HEK293 (cell line): ENCODE measurements around the gene GUF1.

ENCODE experiments used
- CTCF ChIA-PET: fragments of 350-600 bp; formaldehyde crosslinking; extraction: SDS; loops from one replicate; lab custom pipeline; 2021; ENCODE audit warnings: antibody characterized with exemption; lab: Yijun Ruan, JAX
- POLR2A ChIA-PET: fragments of 300-600 bp; formaldehyde crosslinking; extraction: SDS; loops from one replicate; lab custom pipeline; 2020; ENCODE audit warnings: antibody characterized with exemption, inconsistent platforms; lab: Yijun Ruan, JAX
- H3K27ac ChIP-seq: fragments of 200-500 bp; sonication (Bioruptor generic); 2 replicates; pipeline ENCODE4 v1.5.1; 2014; ENCODE audit warnings: low read depth, low read length, control low read depth, inconsistent platforms; ENCODE audit errors: extremely low read depth
- H3K36me3 ChIP-seq, 2 experiments: fragments of 200-500 bp in 1 of 2; sonication (Bioruptor generic) in 1 of 2; 1 replicate in 1 of 2; 2 replicates in 1 of 2; pipeline ENCODE4 v1.5.1; 2014 to 2017; ENCODE audit warnings: inconsistent platforms in 2 of 2, low read length in 2 of 2; ENCODE audit not compliant: control insufficient read depth in 2 of 2, insufficient read depth in 1 of 2
- H3K4me1 ChIP-seq: fragments of 200-500 bp; sonication (Bioruptor generic); 2 replicates; pipeline ENCODE4 v1.5.1; 2014; ENCODE audit warnings: mild to moderate bottlenecking, low read length, inconsistent platforms; ENCODE audit not compliant: control insufficient read depth, insufficient read depth
- H3K4me3 ChIP-seq: 2 replicates; pipeline ENCODE4 v1.5.1; 2011; ENCODE audit warnings: low read depth, mild to moderate bottlenecking, control low read depth, low read length, moderate library complexity
- H3K9me3 ChIP-seq: fragments of 200-500 bp; sonication (Bioruptor generic); 2 replicates; pipeline ENCODE4 v1.5.1; 2014; ENCODE audit warnings: low read depth, low read length, inconsistent platforms; ENCODE audit not compliant: control insufficient read depth, insufficient read depth
- BCL11B ChIP-seq: fragments of 450-650 bp; formaldehyde crosslinking; IDR thresholded peaks from 2 replicates; pipeline ENCODE4 v1.5.1; 2016; ENCODE audit warnings: low read depth, missing biosample characterization, missing genetic modification characterization
- GFI1B ChIP-seq: fragments of 450-650 bp; formaldehyde crosslinking; IDR thresholded peaks from 2 replicates; pipeline ENCODE4 v1.5.1; 2016; ENCODE audit warnings: missing biosample characterization, missing genetic modification characterization
- HIC1 ChIP-seq: fragments of 450-650 bp; formaldehyde crosslinking; IDR thresholded peaks from 2 replicates; pipeline ENCODE4 v1.5.1; 2016; ENCODE audit warnings: missing biosample characterization, missing genetic modification characterization
- IKZF3 ChIP-seq: fragments of 450-650 bp; IDR thresholded peaks from 2 replicates; pipeline ENCODE4 v1.5.0; 2018; ENCODE audit warnings: missing biosample characterization, mild to moderate bottlenecking, missing genetic modification characterization, moderate library complexity
- KLF1 ChIP-seq: fragments of 450-650 bp; formaldehyde crosslinking; IDR thresholded peaks from 2 replicates; pipeline ENCODE4 v1.5.1; 2016; ENCODE audit warnings: missing biosample characterization, missing genetic modification characterization
- MZF1 ChIP-seq: fragments of 450-650 bp; formaldehyde crosslinking; IDR thresholded peaks from 2 replicates; pipeline ENCODE4 v1.5.1; 2017; ENCODE audit warnings: missing biosample characterization, missing genetic modification characterization, borderline replicate concordance
- REPIN1 ChIP-seq: fragments of 450-650 bp; formaldehyde crosslinking; IDR thresholded peaks from 2 replicates; pipeline ENCODE4 v1.5.1; 2017; ENCODE audit warnings: missing biosample characterization, missing genetic modification characterization, low read depth
- SP7 ChIP-seq: fragments of 450-650 bp; formaldehyde crosslinking; IDR thresholded peaks from 2 replicates; pipeline ENCODE4 v1.5.1; 2016; ENCODE audit warnings: missing biosample characterization, missing genetic modification characterization
- YY2 ChIP-seq: fragments of 450-650 bp; formaldehyde crosslinking; IDR thresholded peaks from 2 replicates; pipeline ENCODE4 v1.5.1; 2016; ENCODE audit warnings: missing biosample characterization, missing genetic modification characterization
- ZBTB1 ChIP-seq: fragments of 450-650 bp; formaldehyde crosslinking; IDR thresholded peaks from 2 replicates; pipeline ENCODE4 v1.5.1; 2016; ENCODE audit warnings: missing biosample characterization, missing genetic modification characterization
- ZNF10 ChIP-seq: fragments of 450-650 bp; formaldehyde crosslinking; IDR thresholded peaks from 2 replicates; pipeline ENCODE4 v1.5.1; 2017; ENCODE audit warnings: missing biosample characterization, missing genetic modification characterization
- ZNF112 ChIP-seq: fragments of 450-650 bp; formaldehyde crosslinking; IDR thresholded peaks from 2 replicates; pipeline ENCODE4 v1.5.0; 2017; ENCODE audit warnings: missing biosample characterization, missing genetic modification characterization
- ZNF221 ChIP-seq: fragments of 450-650 bp; formaldehyde crosslinking; IDR thresholded peaks from 2 replicates; pipeline ENCODE4 v1.5.1; 2017; ENCODE audit warnings: missing biosample characterization, missing genetic modification characterization, borderline replicate concordance
- ZNF433 ChIP-seq: fragments of 450-650 bp; formaldehyde crosslinking; IDR thresholded peaks from 2 replicates; pipeline ENCODE4 v1.5.1; 2016; ENCODE audit warnings: missing biosample characterization, missing genetic modification characterization, low read depth
- ZNF513 ChIP-seq: fragments of 450-650 bp; IDR thresholded peaks from 2 replicates; pipeline ENCODE4 v1.5.1; 2018; ENCODE audit warnings: missing biosample characterization, missing genetic modification characterization
- ZNF580 ChIP-seq: fragments of 450-650 bp; formaldehyde crosslinking; IDR thresholded peaks from 2 replicates; pipeline ENCODE4 v1.5.1; 2016; ENCODE audit warnings: missing biosample characterization, missing genetic modification characterization
- ZNF658 ChIP-seq: fragments of 450-650 bp; formaldehyde crosslinking; IDR thresholded peaks from 2 replicates; pipeline ENCODE4; 2016; ENCODE audit warnings: missing biosample characterization, missing genetic modification characterization
- ZNF747 ChIP-seq: fragments of 450-650 bp; formaldehyde crosslinking; IDR thresholded peaks from 2 replicates; pipeline ENCODE4 v1.5.1; 2016; ENCODE audit warnings: missing biosample characterization, missing genetic modification characterization
- ZNF791 ChIP-seq: fragments of 450-650 bp; formaldehyde crosslinking; IDR thresholded peaks from 2 replicates; pipeline ENCODE4 v1.5.1; 2016; ENCODE audit warnings: missing biosample characterization, missing genetic modification characterization
- ZSCAN18 ChIP-seq: fragments of 450-650 bp; formaldehyde crosslinking; IDR thresholded peaks from 2 replicates; pipeline ENCODE4 v1.5.1; 2016; ENCODE audit warnings: missing biosample characterization, missing genetic modification characterization
- TF ChIP-seq, protein P1 (sequence below): fragments of 450-650 bp; formaldehyde crosslinking; IDR thresholded peaks from 2 replicates; pipeline ENCODE4 v1.5.1; 2016; ENCODE audit warnings: missing biosample characterization, missing genetic modification characterization
- TF ChIP-seq, protein P2 (sequence below): fragments of 450-650 bp; formaldehyde crosslinking; IDR thresholded peaks from 2 replicates; pipeline ENCODE4 v1.5.1; 2016; ENCODE audit warnings: missing biosample characterization, missing genetic modification characterization

Gene GUF1

GRCh38 chr4:44660396-44660795, 17.8 kb upstream of the GUF1 start (continued):
- TF ChIP-seq ZNF513, result no peak
- no peak for TF ChIP-seq ZBTB1 (tag by site-specific recombination)
- no peak for TF ChIP-seq ZNF658 (tag by site-specific recombination)
- no peak for TF ChIP-seq REPIN1 (tag by site-specific recombination)

- Histone ChIP-seq H3K36me3 (no peaks in the 10 kb centered on the region), H3K4me1 (no peaks in the 10 kb centered on the region), H3K4me3 (no peak overlapping the region), H3K9me3 (no peaks in the 10 kb centered on the region), H3K27ac (no peak overlapping the region)
- ChIA-PET CTCF (no interaction called here), POLR2A (no interaction called here)
- TF ChIP-seq ZSCAN18 (tag by site-specific recombination), result no peak
- no peak for TF ChIP-seq HIC1 (tag by site-specific recombination)
- TF ChIP-seq, protein P1, sequence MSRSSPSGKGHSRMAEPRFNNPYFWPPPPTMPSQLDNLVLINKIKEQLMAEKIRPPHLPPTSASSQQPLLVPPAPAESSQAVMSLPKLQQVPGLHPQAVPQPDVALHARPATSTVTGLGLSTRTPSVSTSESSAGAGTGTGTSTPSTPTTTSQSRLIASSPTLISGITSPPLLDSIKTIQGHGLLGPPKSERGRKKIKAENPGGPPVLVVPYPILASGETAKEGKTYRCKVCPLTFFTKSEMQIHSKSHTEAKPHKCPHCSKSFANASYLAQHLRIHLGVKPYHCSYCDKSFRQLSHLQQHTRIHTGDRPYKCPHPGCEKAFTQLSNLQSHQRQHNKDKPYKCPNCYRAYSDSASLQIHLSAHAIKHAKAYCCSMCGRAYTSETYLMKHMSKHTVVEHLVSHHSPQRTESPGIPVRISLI, result no peak
- no peak for TF ChIP-seq ZNF10
- no peak for TF ChIP-seq ZNF433 (tag by site-specific recombination)
- TF ChIP-seq, protein P2, sequence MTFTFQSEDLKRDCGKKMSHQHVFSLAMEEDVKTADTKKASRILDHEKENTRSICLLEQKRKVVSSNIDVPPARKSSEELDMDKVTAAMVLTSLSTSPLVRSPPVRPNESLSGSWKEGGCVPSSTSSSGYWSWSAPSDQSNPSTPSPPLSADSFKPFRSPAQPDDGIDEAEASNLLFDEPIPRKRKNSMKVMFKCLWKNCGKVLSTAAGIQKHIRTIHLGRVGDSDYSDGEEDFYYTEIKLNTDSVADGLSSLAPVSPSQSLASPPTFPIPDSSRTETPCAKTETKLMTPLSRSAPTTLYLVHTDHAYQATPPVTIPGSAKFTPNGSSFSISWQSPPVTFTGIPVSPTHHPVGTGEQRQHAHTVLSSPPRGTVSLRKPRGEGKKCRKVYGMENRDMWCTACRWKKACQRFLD, result no peak
- TF ChIP-seq SP7 (tag by site-specific recombination), result no peak
- TF ChIP-seq BCL11B (tag by site-specific recombination), result no peak
- no peak for TF ChIP-seq YY2
- no peak for TF ChIP-seq GFI1B (tag by site-specific recombination)
- TF ChIP-seq ZNF791 (tag by site-specific recombination), result no peak
- TF ChIP-seq ZNF580 (tag by site-specific recombination), result no peak
- no peak for TF ChIP-seq MZF1 (tag by site-specific recombination)
- no peak for TF ChIP-seq ZNF112 (tag by site-specific recombination)
- TF ChIP-seq ZNF747 (tag by site-specific recombination), result no peak
- TF ChIP-seq ZNF221 (tag by site-specific recombination), result no peak
- TF ChIP-seq KLF1 (tag by site-specific recombination), result no peak
- no peak for TF ChIP-seq IKZF3 (tag by site-specific recombination)
These were observed 16.1 kb upstream of the GUF1 start for GRCh38 chr4:44661940-44662622.
